GM23338 (cell line): ENCODE measurements around the gene PLCL1.

ENCODE experiments used
- CTCF ChIP-seq, 2 experiments: fragments of 200-600 bp in 1 of 2; sonication (generic) in 1 of 2; conservative IDR thresholded peaks; 2 replicates each; pipeline versions ENCODE4 v1.5.1 to v1.6.1; 2016 to 2017; ENCODE audit warnings: antibody characterized with exemption in 2 of 2, low read depth in 2 of 2, mild to moderate bottlenecking in 2 of 2, moderate library complexity in 1 of 2
- REST ChIP-seq: IDR thresholded peaks from one replicate; pipeline ENCODE4 v1.6.1; 2018; ENCODE audit warnings: antibody characterized with exemption; ENCODE audit not compliant: unreplicated experiment

- TF ChIP-seq CTCF (conservative IDR thresholded peaks at IDR 0.05; ENCODE audit: low read depth in 2 of 2): no peak
- no peak for TF ChIP-seq REST
These were observed 116.3 kb downstream of the PLCL1 start for GRCh38 chr2:197920592-197921201.
